Osteoblast (primary cell): ENCODE measurements around the gene GRIK3. TPM values are rescaled to one million over a fixed set of nuclear protein-coding genes. Genes with fewer than 3 reads are reported as not detected.

Experiments used
- DNase-seq: peaks from one replicate; pipeline ENCODE4 v3.0.0; 2011; ENCODE audit warnings: low spot score, mixed read lengths; ENCODE audit not compliant: insufficient read length; ENCODE audit errors: missing footprints
- H2AFZ ChIP-seq: 2 replicates; pipeline ENCODE4 v1.6.0; 2011; ENCODE audit warnings: mild to moderate bottlenecking, low read length
- H3K27ac ChIP-seq: 2 replicates; pipeline ENCODE4 v1.5.1; 2011; ENCODE audit warnings: mild to moderate bottlenecking, low read depth, low read length, moderate library complexity
- H3K27me3 ChIP-seq: 2 replicates; pipeline ENCODE4 v1.6.0; 2012; ENCODE audit warnings: mild to moderate bottlenecking, control low read depth, inconsistent platforms, low read length, moderate library complexity; ENCODE audit not compliant: insufficient read depth
- H3K36me3 ChIP-seq: 2 replicates; pipeline ENCODE4 v1.5.1; 2011; ENCODE audit warnings: mild to moderate bottlenecking, low read length, control low read depth, moderate library complexity; ENCODE audit not compliant: insufficient read depth
- H3K4me1 ChIP-seq: 2 replicates; pipeline ENCODE4 v1.5.1; 2011; ENCODE audit warnings: mild to moderate bottlenecking, low read length, control low read depth, moderate library complexity; ENCODE audit not compliant: insufficient read depth
- H3K4me2 ChIP-seq: 2 replicates; pipeline ENCODE4 v1.6.0; 2011; ENCODE audit warnings: mild to moderate bottlenecking, low read length; ENCODE audit not compliant: insufficient read depth
- H3K4me3 ChIP-seq: fragments of 200-600 bp; sonication (generic); 3 replicates; pipeline ENCODE4 v1.5.1; 2012; ENCODE audit warnings: mild to moderate bottlenecking, low read length, inconsistent platforms; ENCODE audit not compliant: insufficient read depth
- H3K79me2 ChIP-seq: 2 replicates; pipeline ENCODE4 v1.6.0; 2012; ENCODE audit warnings: mild to moderate bottlenecking, low read length, control low read depth, inconsistent platforms; ENCODE audit not compliant: insufficient read depth
- H3K9me3 ChIP-seq: 2 replicates; pipeline ENCODE4 v1.5.1; 2011; ENCODE audit warnings: low read depth, low read length, control low read depth
- H4K20me1 ChIP-seq: 2 replicates; pipeline ENCODE4 v1.6.0; 2012; ENCODE audit warnings: mild to moderate bottlenecking, low read length, control low read depth; ENCODE audit not compliant: insufficient read depth
- CTCF ChIP-seq: IDR thresholded peaks from 2 replicates; pipeline ENCODE4 v1.5.1; 2011; ENCODE audit warnings: mild to moderate bottlenecking, low read depth, low read length, moderate library complexity; ENCODE audit errors: extremely low read depth
- total RNA-seq: library from RNA; depleted of rRNA; stranded (reverse); fragments of >200 nt; gene quantifications from 2 replicates; pipeline ENCODE4 v1.2.3, GENCODE V29; 2012

Gene GRIK3
- total RNA-seq, 1 donor = not detected

DNA sequence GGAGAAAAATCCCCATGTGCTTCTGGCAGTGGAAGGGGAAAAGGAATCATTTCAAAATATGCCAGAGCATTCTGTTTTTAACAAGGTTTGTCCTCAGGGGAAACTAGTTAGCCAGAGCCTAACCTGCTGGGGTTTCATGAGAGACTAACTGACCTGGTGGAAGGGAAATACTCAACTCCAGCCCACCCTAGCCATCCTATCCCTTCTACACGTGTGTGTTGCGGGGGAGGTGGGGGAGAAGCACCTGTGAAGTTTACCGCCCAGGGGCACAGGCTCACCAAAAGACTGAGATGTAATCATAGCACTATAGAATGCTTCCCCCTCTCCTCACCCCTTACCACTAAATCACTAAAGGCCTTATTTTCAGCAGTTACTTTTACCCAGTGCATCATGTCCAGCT lies 139.5 kb downstream of the GRIK3 start:
- DNase-seq = no peak
- Histone ChIP-seq H3K9me3 (no peaks in the 10 kb centered on the region), H2AFZ (no peak overlapping the region), H3K4me3 (no peak overlapping the region), H4K20me1 (no peaks in the 10 kb centered on the region), H3K4me2 (no peak overlapping the region), H3K4me1 (no peaks in the 10 kb centered on the region), H3K27ac (no peak overlapping the region), H3K36me3 (no peaks in the 10 kb centered on the region), H3K79me2 (no peaks in the 10 kb centered on the region), H3K27me3 (no peaks in the 10 kb centered on the region)
- no peak for TF ChIP-seq CTCF

- Histone ChIP-seq H3K79me2 (no peaks in the 10 kb centered on the region), H3K9me3 (no peaks in the 10 kb centered on the region), H3K27me3 (no peaks in the 10 kb centered on the region), H3K27ac (no peak overlapping the region), H4K20me1 (no peaks in the 10 kb centered on the region), H3K36me3 (no peaks in the 10 kb centered on the region), H2AFZ (no peak overlapping the region), H3K4me2 (no peak overlapping the region), H3K4me3 (no peak overlapping the region), H3K4me1 (no peaks in the 10 kb centered on the region)
- DNase-seq = no peak
- TF ChIP-seq CTCF = no peak
Observed at GRCh38 chr1:36890776-36891175, 143.5 kb downstream of the GRIK3 start.

DNA sequence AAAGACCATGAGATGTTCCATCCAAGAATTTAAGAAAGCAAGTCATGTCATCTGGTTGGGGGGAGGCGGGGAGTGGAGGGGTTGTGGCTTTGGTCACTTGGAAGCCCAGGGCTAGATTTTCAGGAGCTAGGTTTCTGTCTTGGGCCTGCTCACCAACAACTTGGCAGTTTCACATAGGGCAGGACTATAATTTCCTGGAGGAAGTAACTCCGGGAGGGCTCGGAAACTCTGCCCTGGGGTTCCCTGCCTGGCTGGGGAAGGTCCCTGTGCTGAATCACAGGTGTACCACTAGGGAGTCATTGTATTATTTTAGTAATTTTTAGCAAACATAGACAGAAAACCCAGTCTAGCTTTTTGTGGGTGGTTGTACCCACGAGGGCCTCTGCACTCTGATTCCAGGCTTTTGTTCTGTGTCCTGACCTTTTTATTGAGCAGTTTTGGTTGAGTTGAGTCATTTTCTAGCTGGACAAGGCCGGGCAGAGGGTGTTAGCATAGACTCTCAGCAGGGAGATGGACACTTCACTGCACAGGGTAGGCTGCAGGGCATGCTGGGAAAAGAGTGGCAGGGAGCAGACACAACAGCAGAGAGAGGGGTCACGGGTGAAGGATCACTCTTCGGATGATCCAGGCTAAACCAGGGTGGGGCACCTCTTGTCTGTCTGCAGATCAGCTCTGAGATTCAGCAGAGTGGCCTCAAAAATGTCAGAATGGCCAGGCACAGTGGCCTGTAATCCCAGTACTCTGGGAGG lies 144.7 kb downstream of the GRIK3 start:
- Histone ChIP-seq H3K4me3 (no peak overlapping the region), H3K9me3 (no peaks in the 10 kb centered on the region), H3K36me3 (no peaks in the 10 kb centered on the region), H3K27me3 (no peaks in the 10 kb centered on the region), H3K4me2 (no peak overlapping the region), H3K27ac (no peak overlapping the region), H4K20me1 (no peaks in the 10 kb centered on the region), H3K79me2 (no peaks in the 10 kb centered on the region), H2AFZ (no peak overlapping the region), H3K4me1 (no peaks in the 10 kb centered on the region)
- no peak for TF ChIP-seq CTCF
- no peak for DNase-seq

DNA sequence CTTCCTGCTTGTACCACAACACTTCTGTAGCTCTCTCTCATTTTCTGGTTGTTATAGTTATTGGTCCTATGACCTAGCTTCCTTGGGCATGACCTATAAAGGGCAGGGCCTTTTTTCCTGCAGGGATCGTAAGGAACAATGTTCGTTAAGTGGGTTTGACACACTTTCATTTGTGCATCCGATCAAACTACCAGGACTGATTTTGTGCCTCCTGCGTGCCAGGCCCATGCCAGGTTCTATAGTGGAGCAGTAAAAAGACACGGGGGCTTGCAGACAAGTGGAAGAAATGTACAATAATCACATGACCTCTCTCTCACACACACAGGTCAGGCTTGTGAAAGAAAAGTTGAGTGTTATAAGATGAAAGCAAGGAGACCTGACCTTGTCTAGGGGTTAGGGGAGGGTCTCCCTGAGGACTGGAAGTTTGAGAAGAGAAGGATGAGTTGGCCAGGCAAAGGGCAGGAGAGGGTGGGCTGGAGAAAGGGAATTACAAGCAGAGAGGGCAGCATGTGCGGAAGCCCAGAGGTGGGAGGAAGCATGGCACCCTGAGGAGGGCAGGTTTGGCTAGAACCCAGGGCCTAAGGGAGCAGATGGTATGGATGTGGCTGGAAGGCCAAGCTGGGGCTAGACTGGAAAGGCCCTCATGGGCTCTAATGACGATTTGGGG lies 145.4 kb downstream of the GRIK3 start:
- no peak for TF ChIP-seq CTCF
- H3K79me2 ChIP-seq = no peaks in the 10 kb centered on the region
- no peaks in the 10 kb centered on the region for H3K27me3 ChIP-seq
- no peaks in the 10 kb centered on the region for H3K36me3 ChIP-seq
- H2AFZ ChIP-seq = no peak overlapping the region
- H3K9me3 ChIP-seq = no peaks in the 10 kb centered on the region
- H3K4me2 ChIP-seq = no peak overlapping the region
- no peaks in the 10 kb centered on the region for H3K4me1 ChIP-seq
- no peak overlapping the region for H3K27ac ChIP-seq
- H4K20me1 ChIP-seq = no peaks in the 10 kb centered on the region
- no peak for DNase-seq
- H3K4me3 ChIP-seq = no peak overlapping the region
